Testis (tissue), 3 donors: ENCODE results near the gene TBCD. TPM values are rescaled to one million over a fixed set of nuclear protein-coding genes. Genes with fewer than 3 reads are reported as not detected.

Experiments
- DNase-seq: peaks from one replicate; pipeline ENCODE4 v3.0.0-alpha.2; 2019
- H3K27ac ChIP-seq, 2 donors: fragments of 200-600 bp; sonication (generic); one replicate each; pipeline ENCODE4 v1.5.1; 2019
- H3K27me3 ChIP-seq: fragments of 200-600 bp; sonication (generic); one replicate; pipeline ENCODE4 v1.5.1; 2019
- H3K36me3 ChIP-seq: fragments of 200-600 bp; sonication (generic); one replicate; pipeline ENCODE4 v1.5.1; 2017; ENCODE audit warnings: low read depth; ENCODE audit errors: missing control alignments
- H3K4me1 ChIP-seq: fragments of 200-600 bp; sonication (generic); one replicate; pipeline ENCODE4 v1.5.1; 2019
- H3K4me3 ChIP-seq, 2 donors: fragments of 200-600 bp; sonication (generic); one replicate each; pipeline ENCODE4 v1.5.1; 2017 to 2019
- H3K9me3 ChIP-seq: fragments of 200-600 bp; sonication (generic); one replicate; pipeline ENCODE4 v1.5.1; 2017
- POLR2A ChIP-seq: fragments of 450-650 bp; IDR thresholded peaks from one replicate; pipeline ENCODE4 v1.6.1; 2017; ENCODE audit warnings: antibody characterized with exemption, mild to moderate bottlenecking, moderate library complexity
- WGBS, 2 donors: methylation state at CpG; one replicate each; pipeline ENCODE4 v1.1.5; 2018; 5-methylcytosine and 5-hydroxymethylcytosine counted together
- intact Hi-C: fragments of 100-400 bp; cut with DNase I; formaldehyde crosslinking; loops from one replicate; pipeline ENCODE4 v1.15.1; 2023; ENCODE audit warnings: low total_unique reads
- polyA plus RNA-seq: library from polyadenylated mRNA; stranded (reverse); fragments of 350-450 nt; fragmentation: Illumina TruSeq; extraction: RNeasy Lipid Tissue Mini Kit (QIAGEN cat#74804); gene quantifications from one replicate; pipeline ENCODE4 v1.2.3, GENCODE V29; 2014; ENCODE audit warnings: low read depth, low replicate concordance; ENCODE audit not compliant: insufficient read depth
- total RNA-seq, 2 donors: library from RNA; depleted of rRNA; stranded (reverse); fragments of >200 nt; gene quantifications; one replicate each; pipeline ENCODE4 v1.2.3, GENCODE V29; 2016
- TF ChIP-seq, protein P1 (sequence below), 3 experiments: fragments of 450-650 bp in 2 of 3; fragments of 200-600 bp in 1 of 3; sonication (generic) in 1 of 3; IDR thresholded peaks; one replicate each; pipeline ENCODE4 v1.5.1; 2016 to 2019; ENCODE audit warnings: antibody characterized with exemption in 3 of 3, mild to moderate bottlenecking in 2 of 3, moderate library complexity in 1 of 3

The TBCD gene
- total and polyA plus RNA-seq, 3 donors from 2014 or later: 81.2 to 128 (median 115) TPM

DNA sequence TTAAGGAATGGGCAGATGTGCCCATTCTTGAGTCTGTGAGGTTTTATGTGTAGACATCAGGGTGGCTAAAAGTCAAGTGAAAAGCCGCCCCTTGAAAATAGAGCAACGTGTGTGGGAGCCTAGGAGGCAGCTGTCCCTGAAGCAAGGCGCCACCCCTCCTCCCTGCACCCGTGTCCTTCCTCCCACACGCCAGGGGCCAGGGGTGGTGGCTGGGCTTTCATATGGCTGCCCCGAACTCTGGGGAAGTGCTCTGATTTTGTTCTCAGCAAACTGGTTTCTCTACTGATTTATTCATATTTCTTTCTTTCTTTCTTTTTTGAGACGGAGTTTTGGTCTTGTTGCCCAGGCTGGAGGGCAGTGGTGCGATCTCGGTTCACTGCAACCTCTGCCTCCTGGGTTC lies 83.3 kb downstream of the TBCD start:
- Histone ChIP-seq H3K27me3 (no peaks in the 10 kb centered on the region), H3K4me1 (peaks cover 29% of the 10 kb centered on the region), H3K36me3 (no peaks in the 10 kb centered on the region), H3K4me3 (no peak overlapping the region), H3K27ac (no peak overlapping the region), H3K9me3 (no peaks in the 10 kb centered on the region)
- 58 to 74% methylated on average over 9 of the region's 9 CpGs for WGBS, 2 donors
- peak; percentile 64 for DNase-seq
- intact Hi-C loops: no loop called here
- no peak for TF ChIP-seq POLR2A
- TF ChIP-seq, protein P1, sequence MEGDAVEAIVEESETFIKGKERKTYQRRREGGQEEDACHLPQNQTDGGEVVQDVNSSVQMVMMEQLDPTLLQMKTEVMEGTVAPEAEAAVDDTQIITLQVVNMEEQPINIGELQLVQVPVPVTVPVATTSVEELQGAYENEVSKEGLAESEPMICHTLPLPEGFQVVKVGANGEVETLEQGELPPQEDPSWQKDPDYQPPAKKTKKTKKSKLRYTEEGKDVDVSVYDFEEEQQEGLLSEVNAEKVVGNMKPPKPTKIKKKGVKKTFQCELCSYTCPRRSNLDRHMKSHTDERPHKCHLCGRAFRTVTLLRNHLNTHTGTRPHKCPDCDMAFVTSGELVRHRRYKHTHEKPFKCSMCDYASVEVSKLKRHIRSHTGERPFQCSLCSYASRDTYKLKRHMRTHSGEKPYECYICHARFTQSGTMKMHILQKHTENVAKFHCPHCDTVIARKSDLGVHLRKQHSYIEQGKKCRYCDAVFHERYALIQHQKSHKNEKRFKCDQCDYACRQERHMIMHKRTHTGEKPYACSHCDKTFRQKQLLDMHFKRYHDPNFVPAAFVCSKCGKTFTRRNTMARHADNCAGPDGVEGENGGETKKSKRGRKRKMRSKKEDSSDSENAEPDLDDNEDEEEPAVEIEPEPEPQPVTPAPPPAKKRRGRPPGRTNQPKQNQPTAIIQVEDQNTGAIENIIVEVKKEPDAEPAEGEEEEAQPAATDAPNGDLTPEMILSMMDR (IDR thresholded peaks at IDR 0.05): no peak

DNA sequence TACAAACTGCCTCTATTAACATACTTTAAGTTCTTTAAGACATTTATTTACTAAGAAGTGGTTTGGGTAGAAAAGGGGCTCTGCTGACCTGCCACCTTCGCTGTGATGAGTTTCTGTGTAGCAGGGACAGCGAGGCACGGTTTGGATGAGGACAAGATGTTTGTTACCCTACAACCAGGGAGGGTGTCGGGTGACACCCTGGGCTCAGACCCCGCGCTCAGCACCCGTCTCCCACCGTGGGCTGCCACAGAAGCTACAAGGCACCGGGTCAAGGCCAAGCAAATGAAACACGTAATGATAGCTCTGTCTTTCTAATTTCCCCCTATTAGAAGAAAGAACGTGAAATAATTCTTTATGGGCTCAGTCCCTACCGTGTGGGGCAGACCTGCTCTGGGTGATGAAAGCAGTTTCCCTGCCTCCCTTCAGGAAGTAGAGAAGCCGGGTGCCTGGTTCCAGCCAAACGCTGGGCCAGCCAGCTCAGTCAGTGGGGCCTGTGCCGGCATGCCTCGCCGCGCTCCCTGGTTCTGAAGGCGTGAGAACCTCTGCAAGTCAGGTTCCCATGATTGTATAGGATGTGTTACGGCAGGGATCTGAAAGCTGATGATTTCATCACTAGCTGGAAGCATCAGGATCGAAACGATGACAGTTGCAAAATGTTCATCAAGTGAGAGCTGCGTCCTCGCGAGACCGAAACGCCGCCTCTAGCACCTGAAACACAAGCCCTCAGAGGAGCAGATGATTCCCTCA lies 84.1 kb downstream of the TBCD start:
- Histone ChIP-seq H3K4me1 (peaks cover 26% of the 10 kb centered on the region), H3K36me3 (no peaks in the 10 kb centered on the region), H3K4me3 (no peak overlapping the region), H3K27me3 (no peaks in the 10 kb centered on the region), H3K9me3 (no peaks in the 10 kb centered on the region), H3K27ac (no peak overlapping the region)
- TF ChIP-seq, protein P1 (IDR thresholded peaks at IDR 0.05): no peak
- TF ChIP-seq POLR2A: no peak
- no peak for DNase-seq
- intact Hi-C loops: no loop called here
- 89 to 90% methylated on average over 27 to 28 of the region's 28 CpGs for WGBS, 2 donors

DNA sequence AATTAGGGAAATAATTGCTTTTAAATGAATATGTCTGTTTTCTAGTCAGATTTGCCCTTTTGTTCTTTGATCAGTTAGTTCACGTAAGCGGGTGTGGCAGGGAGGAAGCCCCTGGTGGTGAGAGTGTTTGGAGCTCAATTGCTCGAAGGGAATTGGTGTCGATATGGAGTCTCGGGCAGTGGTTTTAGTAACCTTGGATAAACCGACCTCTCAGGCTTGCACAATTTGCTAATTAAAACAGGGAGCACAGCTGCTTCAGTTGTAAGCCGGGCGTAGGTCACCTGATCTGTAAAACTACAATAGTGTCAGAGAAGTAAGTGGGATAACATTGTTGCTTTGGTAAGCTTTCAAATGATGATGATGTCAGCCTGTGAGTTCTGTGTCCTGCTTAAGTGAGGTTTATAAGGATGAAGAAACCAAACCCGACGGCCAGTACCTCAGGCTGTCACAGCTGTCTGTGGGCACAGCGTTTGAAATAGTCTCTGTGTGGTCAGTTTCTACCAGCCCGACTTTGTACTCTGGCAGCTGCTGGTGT lies 85.0 kb downstream of the TBCD start:
- DNase-seq: no peak
- H3K36me3 ChIP-seq: no peaks in the 10 kb centered on the region
- TF ChIP-seq POLR2A: no peak
- TF ChIP-seq, protein P1 (IDR thresholded peaks at IDR 0.05): peak in 1 of 3 experiments; percentile 17
- no peaks in the 10 kb centered on the region for H3K27me3 ChIP-seq
- peaks cover 26% of the 10 kb centered on the region for H3K4me1 ChIP-seq
- 73 to 76% methylated on average over 12 of the region's 12 CpGs for WGBS, 2 donors
- intact Hi-C loops: no loop called here
- H3K9me3 ChIP-seq: no peaks in the 10 kb centered on the region
- H3K4me3 ChIP-seq: no peak overlapping the region
- H3K27ac ChIP-seq: peak overlapping the region in 1 of 2 donors; percentile 44

DNA sequence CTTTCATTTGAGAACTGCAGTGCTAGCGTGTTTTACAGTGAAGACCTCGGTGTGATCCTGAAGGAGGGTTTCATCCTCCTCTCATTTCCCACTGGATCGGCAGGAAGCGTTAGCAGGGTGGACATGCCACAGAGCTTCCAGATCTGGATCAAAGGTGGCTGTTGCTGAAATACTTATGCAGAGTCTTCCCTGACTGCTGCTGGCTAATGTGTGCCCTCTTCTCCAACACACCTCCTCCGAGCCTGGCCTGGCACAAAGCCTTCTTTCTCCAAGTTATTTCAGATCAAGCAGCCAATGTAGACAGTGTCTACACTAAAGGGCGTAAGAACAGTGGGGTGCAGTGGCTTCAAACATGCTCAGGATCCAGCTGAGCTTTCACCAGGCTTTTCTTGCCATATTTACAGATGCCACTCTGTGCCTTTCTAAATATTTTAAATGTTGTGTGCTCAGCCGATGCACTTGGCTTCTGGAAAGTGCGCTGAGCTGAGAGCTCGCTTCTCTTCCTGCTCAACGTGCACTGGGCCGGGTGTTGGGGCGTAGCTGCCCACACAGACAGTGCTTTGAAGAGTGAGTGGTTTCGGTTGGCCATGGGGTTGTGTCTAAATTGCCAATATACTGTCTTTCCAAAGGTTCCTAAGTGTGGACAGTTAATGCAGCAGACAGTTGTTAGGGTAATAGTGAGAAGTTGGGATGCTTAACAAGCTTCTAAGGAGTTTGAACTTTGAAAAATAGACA lies 85.9 kb downstream of the TBCD start:
- peak overlapping the region in 1 of 2 donors; percentile 44 for H3K27ac ChIP-seq
- intact Hi-C loops: no loop called here
- no peak overlapping the region for H3K4me3 ChIP-seq
- 70 to 74% methylated on average over 13 of the region's 13 CpGs for WGBS, 2 donors
- H3K9me3 ChIP-seq: no peaks in the 10 kb centered on the region
- no peak for TF ChIP-seq POLR2A
- TF ChIP-seq, protein P1 (IDR thresholded peaks at IDR 0.05): no peak
- no peaks in the 10 kb centered on the region for H3K36me3 ChIP-seq
- no peak for DNase-seq
- H3K27me3 ChIP-seq: no peaks in the 10 kb centered on the region
- peaks cover 26% of the 10 kb centered on the region for H3K4me1 ChIP-seq
